OCI-LY1 (cell line): ENCODE results near the gene HLA-DQA1.

ENCODE experiments used
- H2AFZ ChIP-seq: fragments of 200-600 bp; sonication (generic), shearing (Covaris generic); 2 replicates; pipeline ENCODE4 v1.6.0; 2014; ENCODE audit warnings: antibody characterized with exemption, mild to moderate bottlenecking, low read length
- H3F3A ChIP-seq: fragments of 200-600 bp; sonication (generic), shearing (Covaris generic); 2 replicates; pipeline ENCODE4 v1.6.0; 2014; ENCODE audit warnings: mild to moderate bottlenecking, antibody characterized with exemption, low read length, moderate library complexity; ENCODE audit not compliant: insufficient read depth
- H3K27ac ChIP-seq: fragments of 200-600 bp; sonication (generic); 2 replicates; pipeline ENCODE4 v1.5.1; 2014; ENCODE audit warnings: low read length, mixed run types, mild to moderate bottlenecking, low read depth; ENCODE audit not compliant: poor library complexity, severe bottlenecking
- H3K27me3 ChIP-seq: fragments of 200-600 bp; sonication (generic); 2 replicates; pipeline ENCODE4 v1.6.0; 2014; ENCODE audit warnings: antibody characterized with exemption, mild to moderate bottlenecking, low read length, moderate library complexity; ENCODE audit not compliant: insufficient read depth
- H3K36me3 ChIP-seq: fragments of 200-600 bp; sonication (generic); 2 replicates; pipeline ENCODE4 v1.6.1; 2014; ENCODE audit warnings: mild to moderate bottlenecking, antibody characterized with exemption, low read length, moderate library complexity, mixed read lengths; ENCODE audit not compliant: insufficient read depth
- H3K4me1 ChIP-seq: fragments of 200-600 bp; sonication (generic); 2 replicates; pipeline ENCODE4 v1.5.1; 2014; ENCODE audit warnings: mild to moderate bottlenecking, low read length, moderate library complexity; ENCODE audit not compliant: insufficient read depth, severe bottlenecking
- H3K4me2 ChIP-seq: fragments of 200-600 bp; sonication (generic), shearing (Covaris generic); 2 replicates; pipeline ENCODE4 v1.6.1; 2014; ENCODE audit warnings: low read length
- H3K4me3 ChIP-seq: fragments of 200-600 bp; sonication (generic); 2 replicates; pipeline ENCODE4 v1.5.1; 2014; ENCODE audit warnings: low read length, low read depth, mild to moderate bottlenecking, mixed read lengths; ENCODE audit not compliant: poor library complexity, severe bottlenecking
- H3K79me2 ChIP-seq: fragments of 200-600 bp; shearing (Covaris generic); 2 replicates; pipeline ENCODE4 v1.6.1; 2016; ENCODE audit warnings: mixed run types, low read length, mixed read lengths; ENCODE audit not compliant: insufficient read depth
- H3K9ac ChIP-seq: fragments of 200-600 bp; sonication (generic), shearing (Covaris generic); 2 replicates; pipeline ENCODE4 v1.6.1; 2014; ENCODE audit warnings: mild to moderate bottlenecking, low read length, mixed read lengths
- H3K9me2 ChIP-seq: fragments of 200-600 bp; sonication (generic), shearing (Covaris generic); 2 replicates; pipeline ENCODE4 v1.6.1; 2014; ENCODE audit warnings: low read depth, mild to moderate bottlenecking, low read length, mixed read lengths
- H3K9me3 ChIP-seq: fragments of 200-600 bp; shearing (Covaris generic); 2 replicates; pipeline ENCODE4 v1.6.1; 2014; ENCODE audit warnings: low read length, mixed read lengths
- H4K20me1 ChIP-seq: fragments of 200-600 bp; sonication (generic), shearing (Covaris generic); 2 replicates; pipeline ENCODE4 v1.6.0; 2016; ENCODE audit warnings: mild to moderate bottlenecking, low read length; ENCODE audit not compliant: insufficient read depth
- CTCF ChIP-seq: fragments of 200-600 bp; sonication (generic), shearing (Covaris generic); IDR thresholded peaks from 2 replicates; pipeline ENCODE4 v1.5.1; 2017; ENCODE audit warnings: mild to moderate bottlenecking, antibody characterized with exemption, low read length, moderate library complexity, mixed read lengths
- EZH2 ChIP-seq: fragments of 200-600 bp; sonication (generic), shearing (Covaris generic); IDR thresholded peaks from 2 replicates; pipeline ENCODE4 v1.8.0; 2017; ENCODE audit warnings: borderline replicate concordance, mixed run types, mild to moderate bottlenecking, antibody characterized with exemption, low read length, moderate library complexity, mixed read lengths

The HLA-DQA1 gene

GRCh38 chr6:32603888-32604287 is 33.3 kb upstream of the HLA-DQA1 start:
- Histone ChIP-seq H3K27ac (peak overlapping the region; percentile 51), H4K20me1 (no peaks in the 10 kb centered on the region), H3K27me3 (no peaks in the 10 kb centered on the region), H3K9me2 (no peaks in the 10 kb centered on the region), H3K4me1 (peaks cover 9% of the 10 kb centered on the region), H3F3A (no peaks in the 10 kb centered on the region), H3K4me2 (peak overlapping the region; percentile 44; the same call in 1 of the 2 replicates), H2AFZ (no peak overlapping the region), H3K36me3 (no peaks in the 10 kb centered on the region), H3K4me3 (peak overlapping the region; percentile 38), H3K9me3 (no peaks in the 10 kb centered on the region), H3K79me2 (no peaks in the 10 kb centered on the region), H3K9ac (no peak overlapping the region)
- TF ChIP-seq EZH2, result no peak
- no peak for TF ChIP-seq CTCF

- Histone ChIP-seq H3F3A (no peaks in the 10 kb centered on the region), H3K4me1 (peaks cover 9% of the 10 kb centered on the region), H3K27me3 (no peaks in the 10 kb centered on the region), H3K9me2 (no peaks in the 10 kb centered on the region), H3K4me3 (peak overlapping the region; percentile 38), H3K4me2 (peak overlapping the region; percentile 44; the same call in 1 of the 2 replicates), H3K9ac (no peak overlapping the region), H2AFZ (no peak overlapping the region), H3K36me3 (no peaks in the 10 kb centered on the region), H4K20me1 (no peaks in the 10 kb centered on the region), H3K27ac (peak overlapping the region; percentile 51), H3K79me2 (no peaks in the 10 kb centered on the region), H3K9me3 (no peaks in the 10 kb centered on the region)
- no peak for TF ChIP-seq EZH2
Observed at GRCh38 chr6:32604434-32604877, 32.8 kb upstream of the HLA-DQA1 start.

- Histone ChIP-seq H2AFZ (no peak overlapping the region), H3K4me2 (no peak overlapping the region), H4K20me1 (no peaks in the 10 kb centered on the region), H3K36me3 (no peaks in the 10 kb centered on the region), H3K9me3 (no peaks in the 10 kb centered on the region), H3K9me2 (no peaks in the 10 kb centered on the region), H3K4me1 (peaks cover 9% of the 10 kb centered on the region), H3K79me2 (no peaks in the 10 kb centered on the region), H3K4me3 (no peak overlapping the region), H3F3A (no peaks in the 10 kb centered on the region), H3K9ac (no peak overlapping the region), H3K27me3 (no peaks in the 10 kb centered on the region), H3K27ac (no peak overlapping the region)
- TF ChIP-seq CTCF (no peak), EZH2 (no peak)
Observed at GRCh38 chr6:32607263-32607987, 29.8 kb upstream of the HLA-DQA1 start.

- Histone ChIP-seq H3K36me3 (no peaks in the 10 kb centered on the region), H3K9ac (no peak overlapping the region), H3K79me2 (no peaks in the 10 kb centered on the region), H3K9me3 (no peaks in the 10 kb centered on the region), H2AFZ (no peak overlapping the region), H3K27me3 (no peaks in the 10 kb centered on the region), H3K9me2 (no peaks in the 10 kb centered on the region), H3K4me1 (peaks cover 9% of the 10 kb centered on the region), H4K20me1 (no peaks in the 10 kb centered on the region), H3K4me3 (no peak overlapping the region), H3K4me2 (no peak overlapping the region), H3K27ac (no peak overlapping the region), H3F3A (no peaks in the 10 kb centered on the region)
- TF ChIP-seq CTCF, result no peak
- TF ChIP-seq EZH2, result no peak
Observed at GRCh38 chr6:32607988-32608298, 29.3 kb upstream of the HLA-DQA1 start.
